ENCODE measurements around the gene DCBLD1.

The DCBLD1 gene

GRCh38 chr6:117525607-117526006 lies 43.1 kb downstream of the DCBLD1 start:
- DNase-seq (ENCODE audit: insufficient read length, low spot score) (no peak), FAIRE-seq (no peak)

GRCh38 chr6:117530467-117531242 lies 48.2 kb downstream of the DCBLD1 start:
- no peak for DNase-seq (ENCODE audit: insufficient read length, low spot score)
- no peak for FAIRE-seq

GRCh38 chr6:117531346-117531745 lies 48.9 kb downstream of the DCBLD1 start:
- no peak for FAIRE-seq
- no peak for DNase-seq (ENCODE audit: insufficient read length, low spot score)

- FAIRE-seq (peak; percentile 45), DNase-seq (ENCODE audit: insufficient read length, low spot score) (no peak)
Observed at GRCh38 chr6:117531809-117532725, 49.6 kb downstream of the DCBLD1 start.

GRCh38 chr6:117533775-117534174 lies 51.3 kb downstream of the DCBLD1 start:
- FAIRE-seq (no peak), DNase-seq (ENCODE audit: insufficient read length, low spot score) (no peak)

- FAIRE-seq (no peak), DNase-seq (ENCODE audit: insufficient read length, low spot score) (no peak)
Observed at GRCh38 chr6:117534974-117535373, 52.5 kb downstream of the DCBLD1 start.

GRCh38 chr6:117536317-117536716 lies 53.8 kb downstream of the DCBLD1 start:
- DNase-seq (ENCODE audit: insufficient read length, low spot score) (no peak), FAIRE-seq (no peak)

- DNase-seq (ENCODE audit: insufficient read length, low spot score) (no peak), FAIRE-seq (no peak)
Observed at GRCh38 chr6:117538615-117539014, 56.1 kb downstream of the DCBLD1 start.

GRCh38 chr6:117540670-117541069 lies 58.2 kb downstream of the DCBLD1 start:
- DNase-seq (ENCODE audit: insufficient read length, low spot score) (no peak), FAIRE-seq (no peak)

- no peak for DNase-seq (ENCODE audit: insufficient read length, low spot score)
- no peak for FAIRE-seq
Observed at GRCh38 chr6:117542493-117542892, 60.0 kb downstream of the DCBLD1 start.

GRCh38 chr6:117544716-117545115 lies 62.2 kb downstream of the DCBLD1 start:
- DNase-seq (ENCODE audit: insufficient read length, low spot score) = no peak
- no peak for FAIRE-seq

GRCh38 chr6:117545161-117545595 lies 62.7 kb downstream of the DCBLD1 start:
- DNase-seq (ENCODE audit: insufficient read length, low spot score) = no peak
- FAIRE-seq = no peak

GRCh38 chr6:117546674-117547073 lies 64.2 kb downstream of the DCBLD1 start:
- no peak for FAIRE-seq

GRCh38 chr6:117547688-117548621 lies 65.5 kb downstream of the DCBLD1 start:
- no peak for FAIRE-seq
- DNase-seq (ENCODE audit: insufficient read length, low spot score) = no peak

More at GRCh38 chr6:117546674-117547073, 64.2 kb downstream of the DCBLD1 start:
- DNase-seq (ENCODE audit: insufficient read length, low spot score) = no peak

- DNase-seq (ENCODE audit: insufficient read length, low spot score) = no peak
- no peak for FAIRE-seq
Observed at GRCh38 chr6:117548797-117549301, 66.4 kb downstream of the DCBLD1 start.

- no peak for DNase-seq (ENCODE audit: insufficient read length, low spot score)
- FAIRE-seq = no peak
Observed at GRCh38 chr6:117549611-117550010, 67.1 kb downstream of the DCBLD1 start.

- no peak for DNase-seq (ENCODE audit: insufficient read length, low spot score)
- no peak for FAIRE-seq
Observed at GRCh38 chr6:117550078-117550600, 67.7 kb downstream of the DCBLD1 start.

GRCh38 chr6:117550618-117551242 lies 68.3 kb downstream of the DCBLD1 start:
- DNase-seq (ENCODE audit: insufficient read length, low spot score) = no peak
- FAIRE-seq = no peak

GRCh38 chr6:117552618-117553017 lies 70.1 kb downstream of the DCBLD1 start:
- DNase-seq (ENCODE audit: insufficient read length, low spot score) (no peak), FAIRE-seq (no peak)

- DNase-seq (ENCODE audit: insufficient read length, low spot score) = no peak
- FAIRE-seq = no peak
Observed at GRCh38 chr6:117553142-117553541, 70.7 kb downstream of the DCBLD1 start.

Data from GM19239 (cell line).